ENCODE measurements around the gene BBS9. TPM values are rescaled to one million over a fixed set of nuclear protein-coding genes. Genes with fewer than 3 reads are reported as not detected.

Gene BBS9
- total and polyA plus RNA-seq, 12 donors: 4.1 to 44.0 (median 10.0) TPM

DNA sequence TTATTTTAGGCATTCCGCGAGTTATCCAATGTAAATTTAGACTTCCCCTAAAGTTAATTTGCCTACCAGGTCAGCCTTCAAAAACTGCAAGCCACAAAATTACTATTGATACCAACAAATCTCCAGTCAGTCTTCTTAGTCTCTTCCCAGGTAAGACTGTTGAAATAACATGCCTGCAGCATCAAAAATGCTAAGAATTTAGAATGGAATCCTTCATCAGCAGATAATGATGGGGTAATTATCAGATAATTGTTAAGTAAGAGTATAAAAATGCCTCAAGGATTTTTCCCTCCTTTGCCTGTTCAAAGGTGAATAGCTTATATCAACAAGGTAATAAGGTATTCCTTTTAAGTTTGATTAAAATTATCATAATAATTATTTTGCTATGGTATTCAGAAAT is 228.5 kb downstream of the BBS9 start:
- Histone ChIP-seq H3K27ac (no peak overlapping the region), H3K9me3 (no peaks in the 10 kb centered on the region), H3K4me3 (no peak overlapping the region), H3K4me1 (no peaks in the 10 kb centered on the region), H3K27me3 (no peaks in the 10 kb centered on the region), H3K36me3 (peaks cover 0 to 5% (median 0%) of the 10 kb centered on the region in 9 donors)
- DNase-seq (no peak), ATAC-seq (no peak)
- 97 to 98% methylated on average over 2 of the region's 2 CpGs for WGBS, 2 donors
- TF ChIP-seq, protein P1, sequence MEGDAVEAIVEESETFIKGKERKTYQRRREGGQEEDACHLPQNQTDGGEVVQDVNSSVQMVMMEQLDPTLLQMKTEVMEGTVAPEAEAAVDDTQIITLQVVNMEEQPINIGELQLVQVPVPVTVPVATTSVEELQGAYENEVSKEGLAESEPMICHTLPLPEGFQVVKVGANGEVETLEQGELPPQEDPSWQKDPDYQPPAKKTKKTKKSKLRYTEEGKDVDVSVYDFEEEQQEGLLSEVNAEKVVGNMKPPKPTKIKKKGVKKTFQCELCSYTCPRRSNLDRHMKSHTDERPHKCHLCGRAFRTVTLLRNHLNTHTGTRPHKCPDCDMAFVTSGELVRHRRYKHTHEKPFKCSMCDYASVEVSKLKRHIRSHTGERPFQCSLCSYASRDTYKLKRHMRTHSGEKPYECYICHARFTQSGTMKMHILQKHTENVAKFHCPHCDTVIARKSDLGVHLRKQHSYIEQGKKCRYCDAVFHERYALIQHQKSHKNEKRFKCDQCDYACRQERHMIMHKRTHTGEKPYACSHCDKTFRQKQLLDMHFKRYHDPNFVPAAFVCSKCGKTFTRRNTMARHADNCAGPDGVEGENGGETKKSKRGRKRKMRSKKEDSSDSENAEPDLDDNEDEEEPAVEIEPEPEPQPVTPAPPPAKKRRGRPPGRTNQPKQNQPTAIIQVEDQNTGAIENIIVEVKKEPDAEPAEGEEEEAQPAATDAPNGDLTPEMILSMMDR (IDR thresholded peaks at IDR 0.05): no peak
- intact Hi-C loops (cut with DNase I): no loop called here

DNA sequence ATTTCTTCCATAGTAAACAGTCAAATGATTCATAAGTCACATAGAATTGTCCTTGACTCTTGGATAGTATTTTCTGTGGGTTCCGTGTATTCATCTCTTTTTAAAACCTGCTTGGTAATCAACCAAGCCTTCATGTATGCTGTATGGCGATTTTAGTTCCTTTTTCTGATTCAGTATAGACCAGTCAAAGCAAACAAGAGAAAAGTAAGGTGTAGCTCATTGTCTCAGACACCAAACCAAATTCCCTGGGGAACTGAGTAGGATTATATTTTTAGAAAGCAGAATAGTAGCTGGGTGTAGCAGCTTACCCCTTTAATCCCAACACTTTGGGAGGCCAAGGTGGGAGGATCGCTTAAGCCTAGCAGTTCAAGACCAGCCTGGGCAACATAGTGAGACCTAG is 240.5 kb downstream of the BBS9 start:
- Histone ChIP-seq H3K36me3 (peaks cover 0 to 65% (median 0%) of the 10 kb centered on the region in 9 donors), H3K27me3 (no peaks in the 10 kb centered on the region), H3K27ac (no peak overlapping the region), H3K9me3 (peaks cover 0 to 5% (median 0%) of the 10 kb centered on the region in 11 donors), H3K4me1 (no peaks in the 10 kb centered on the region), H3K4me3 (no peak overlapping the region)
- ATAC-seq (no peak), DNase-seq (no peak)
- TF ChIP-seq, protein P1 (IDR thresholded peaks at IDR 0.05): no peak
- WGBS, 2 donors: 96 to 98% methylated on average over 3 of the region's 3 CpGs
- intact Hi-C loops (cut with DNase I): no loop called here

DNA sequence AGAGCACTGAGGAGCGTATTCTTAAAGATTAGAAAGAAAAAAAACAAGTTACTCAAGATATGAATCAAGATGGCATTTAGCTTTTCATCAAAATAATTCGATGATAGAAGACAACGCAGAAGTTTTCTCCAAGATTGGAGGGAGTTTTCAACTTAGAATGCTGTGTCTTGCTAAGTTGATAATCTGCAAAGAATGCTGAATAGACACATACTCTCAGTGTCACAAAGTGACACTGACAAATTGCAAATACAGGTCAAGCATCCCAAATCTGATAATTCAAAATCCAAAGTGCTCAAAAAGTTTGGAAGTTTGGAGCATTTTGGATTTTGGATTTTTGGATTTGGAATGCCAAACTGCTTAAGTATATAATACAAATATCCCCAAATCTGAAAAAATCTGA is 243.8 kb downstream of the BBS9 start:
- Histone ChIP-seq H3K4me3 (no peak overlapping the region), H3K27ac (no peak overlapping the region), H3K27me3 (no peaks in the 10 kb centered on the region), H3K9me3 (peaks cover 0 to 12% (median 0%) of the 10 kb centered on the region in 11 donors), H3K36me3 (peaks cover 0 to 74% (median 0%) of the 10 kb centered on the region in 9 donors), H3K4me1 (no peaks in the 10 kb centered on the region)
- ATAC-seq (no peak), DNase-seq (no peak)
- TF ChIP-seq, protein P1 (IDR thresholded peaks at IDR 0.05): no peak
- intact Hi-C loops (cut with DNase I): no loop called here
- 95 to 96% methylated on average over 3 of the region's 3 CpGs for WGBS, 2 donors

DNA sequence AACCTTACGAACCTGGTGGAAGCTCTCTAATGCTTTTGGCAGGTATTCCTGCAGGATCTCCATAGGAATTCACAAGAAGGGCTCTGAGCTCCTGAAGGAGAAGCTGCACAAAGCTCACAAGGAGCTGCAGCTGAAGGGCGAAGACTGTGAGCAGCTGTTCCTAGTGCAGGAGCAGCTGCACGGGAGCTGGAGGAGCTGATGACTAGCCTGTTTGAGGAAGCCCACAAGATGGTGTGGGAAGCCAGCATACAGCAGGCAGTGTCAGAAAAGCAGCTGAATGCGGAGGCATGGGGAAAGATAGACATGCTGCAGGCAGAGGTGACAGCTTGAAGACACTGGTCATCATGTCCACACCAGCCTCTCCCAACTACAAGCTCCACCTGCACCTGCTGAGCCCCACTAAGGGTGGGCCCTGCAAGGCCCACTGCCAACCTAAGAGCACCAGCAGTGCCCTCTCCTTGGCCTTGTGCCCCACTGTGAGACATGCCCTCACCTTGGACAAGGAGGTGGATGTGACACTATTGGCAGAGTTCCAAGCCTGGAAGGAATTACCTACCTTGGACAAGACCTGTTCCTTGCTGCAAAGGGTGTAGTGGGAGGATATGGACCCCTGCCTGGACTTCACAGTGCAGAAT is 250.6 kb downstream of the BBS9 start:
- peaks cover 0 to 52% (median 0%) of the 10 kb centered on the region in 9 donors for H3K36me3 ChIP-seq
- H3K4me1 ChIP-seq: no peaks in the 10 kb centered on the region
- DNase-seq: no peak
- peaks cover 0 to 12% (median 0%) of the 10 kb centered on the region in 11 donors for H3K9me3 ChIP-seq
- TF ChIP-seq, protein P1 (IDR thresholded peaks at IDR 0.05): no peak
- H3K27ac ChIP-seq: no peak overlapping the region
- no peaks in the 10 kb centered on the region for H3K27me3 ChIP-seq
- ATAC-seq: no peak
- intact Hi-C loops (cut with DNase I): no loop called here
- WGBS, 2 donors: 91 to 94% methylated on average over 4 of the region's 4 CpGs
- H3K4me3 ChIP-seq: no peak overlapping the region

Measured in heart right ventricle (tissue), 16 donors.